ENCODE results near the gene G0S2.

The G0S2 gene

GRCh38 chr1:209662879-209663327 is 12.3 kb upstream of the G0S2 start:
- TF ChIP-seq, protein P1, sequence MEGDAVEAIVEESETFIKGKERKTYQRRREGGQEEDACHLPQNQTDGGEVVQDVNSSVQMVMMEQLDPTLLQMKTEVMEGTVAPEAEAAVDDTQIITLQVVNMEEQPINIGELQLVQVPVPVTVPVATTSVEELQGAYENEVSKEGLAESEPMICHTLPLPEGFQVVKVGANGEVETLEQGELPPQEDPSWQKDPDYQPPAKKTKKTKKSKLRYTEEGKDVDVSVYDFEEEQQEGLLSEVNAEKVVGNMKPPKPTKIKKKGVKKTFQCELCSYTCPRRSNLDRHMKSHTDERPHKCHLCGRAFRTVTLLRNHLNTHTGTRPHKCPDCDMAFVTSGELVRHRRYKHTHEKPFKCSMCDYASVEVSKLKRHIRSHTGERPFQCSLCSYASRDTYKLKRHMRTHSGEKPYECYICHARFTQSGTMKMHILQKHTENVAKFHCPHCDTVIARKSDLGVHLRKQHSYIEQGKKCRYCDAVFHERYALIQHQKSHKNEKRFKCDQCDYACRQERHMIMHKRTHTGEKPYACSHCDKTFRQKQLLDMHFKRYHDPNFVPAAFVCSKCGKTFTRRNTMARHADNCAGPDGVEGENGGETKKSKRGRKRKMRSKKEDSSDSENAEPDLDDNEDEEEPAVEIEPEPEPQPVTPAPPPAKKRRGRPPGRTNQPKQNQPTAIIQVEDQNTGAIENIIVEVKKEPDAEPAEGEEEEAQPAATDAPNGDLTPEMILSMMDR (IDR thresholded peaks at IDR 0.05) = no peak
- Histone ChIP-seq H3K4me3 (ENCODE audit: low read depth in 1 of 2, low read length in 1 of 2) (no peak overlapping the region), H3K4me1 (ENCODE audit: control insufficient read depth in 1 of 2, insufficient read depth in 1 of 2, low read depth in 1 of 2, low read length in 1 of 2) (peaks cover 79 to 92% of the 10 kb centered on the region in 2 experiments), H3K27me3 (no peaks in the 10 kb centered on the region), H3K27ac (peak overlapping the region; percentile 52), H3K36me3 (no peaks in the 10 kb centered on the region), H3K9me3 (no peaks in the 10 kb centered on the region)

DNA sequence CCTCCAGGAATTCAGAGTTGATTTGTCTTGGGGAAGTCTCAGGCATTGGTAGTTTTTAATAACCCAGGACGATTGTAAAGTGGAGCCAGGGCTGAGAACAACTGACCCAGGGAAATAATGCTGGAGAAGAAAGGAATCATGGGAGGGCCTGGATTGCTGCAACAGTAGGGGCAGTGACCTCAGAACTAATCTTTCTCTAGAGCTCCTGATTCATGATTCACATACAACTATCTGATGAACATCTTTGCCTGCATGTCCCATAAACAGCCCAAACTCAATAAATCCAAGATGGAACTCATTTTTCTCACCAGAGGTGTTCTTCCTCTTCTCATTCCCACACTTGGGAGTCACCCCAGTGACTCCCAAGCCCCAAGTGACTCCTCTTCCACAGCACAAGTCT is 8.1 kb upstream of the G0S2 start:
- H3K9me3 ChIP-seq = no peaks in the 10 kb centered on the region
- peak overlapping the region; percentile 82 for H3K27ac ChIP-seq
- no peaks in the 10 kb centered on the region for H3K27me3 ChIP-seq
- H3K36me3 ChIP-seq = no peaks in the 10 kb centered on the region
- TF ChIP-seq, protein P1 (IDR thresholded peaks at IDR 0.05) = no peak
- H3K4me1 ChIP-seq (ENCODE audit: control insufficient read depth in 1 of 2, insufficient read depth in 1 of 2, low read depth in 1 of 2, low read length in 1 of 2) = peaks cover 71 to 91% of the 10 kb centered on the region in 2 experiments
- H3K4me3 ChIP-seq (ENCODE audit: low read depth in 1 of 2, low read length in 1 of 2) = no peak overlapping the region

DNA sequence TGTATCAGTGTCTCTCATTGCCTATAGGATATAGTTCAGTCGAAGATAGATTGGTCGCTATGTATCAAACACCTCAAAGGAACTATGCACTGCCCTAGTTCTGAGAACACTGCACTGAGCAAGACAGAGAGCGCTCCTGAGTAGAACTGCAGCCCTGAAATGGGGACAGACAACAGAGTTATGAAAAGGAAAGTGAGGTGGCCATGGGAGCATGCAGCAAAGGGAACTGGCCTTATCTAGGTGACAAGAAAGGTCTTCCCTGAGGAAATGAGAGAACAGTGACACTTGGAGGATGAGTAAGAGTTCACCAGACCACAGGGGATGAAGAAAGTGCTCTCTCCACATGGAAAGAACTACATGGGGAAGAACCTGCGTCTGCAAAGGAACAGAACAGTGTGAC is 7.5 kb upstream of the G0S2 start:
- H3K4me1 ChIP-seq (ENCODE audit: control insufficient read depth in 1 of 2, insufficient read depth in 1 of 2, low read depth in 1 of 2, low read length in 1 of 2) = peaks cover 74 to 91% of the 10 kb centered on the region in 2 experiments
- no peaks in the 10 kb centered on the region for H3K27me3 ChIP-seq
- H3K36me3 ChIP-seq = no peaks in the 10 kb centered on the region
- H3K4me3 ChIP-seq (ENCODE audit: low read depth in 1 of 2, low read length in 1 of 2) = peak overlapping the region in 1 of 2 experiments; percentile 2
- TF ChIP-seq, protein P1 (IDR thresholded peaks at IDR 0.05) = no peak
- H3K27ac ChIP-seq = peak overlapping the region; percentile 82
- H3K9me3 ChIP-seq = no peaks in the 10 kb centered on the region

- TF ChIP-seq, protein P1 (IDR thresholded peaks at IDR 0.05) = no peak
Observed at GRCh38 chr1:209670441-209671082, 4.7 kb upstream of the G0S2 start.

GRCh38 chr1:209672705-209673630 is 2.2 kb upstream of the G0S2 start:
- Histone ChIP-seq H3K36me3 (no peaks in the 10 kb centered on the region), H3K9me3 (no peaks in the 10 kb centered on the region), H3K4me3 (ENCODE audit: low read depth in 1 of 2, low read length in 1 of 2) (peak overlapping the region; percentile 79 to 95), H3K27me3 (peaks cover 2% of the 10 kb centered on the region), H3K27ac (peak overlapping the region; percentile 98), H3K4me1 (ENCODE audit: control insufficient read depth in 1 of 2, insufficient read depth in 1 of 2, low read depth in 1 of 2, low read length in 1 of 2) (peaks cover 74 to 89% of the 10 kb centered on the region in 2 experiments)
- TF ChIP-seq, protein P1 (IDR thresholded peaks at IDR 0.05) = no peak

More at GRCh38 chr1:209670441-209671082, 4.7 kb upstream of the G0S2 start:
- Histone ChIP-seq H3K9me3 (no peaks in the 10 kb centered on the region), H3K4me3 (ENCODE audit: low read depth in 1 of 2, low read length in 1 of 2) (no peak overlapping the region), H3K36me3 (no peaks in the 10 kb centered on the region), H3K27ac (peak overlapping the region; percentile 98), H3K27me3 (no peaks in the 10 kb centered on the region), H3K4me1 (ENCODE audit: control insufficient read depth in 1 of 2, insufficient read depth in 1 of 2, low read depth in 1 of 2, low read length in 1 of 2) (peaks cover 74 to 89% of the 10 kb centered on the region in 2 experiments)
